ENCODE measurements around the gene DMXL2. TPM values are rescaled to one million over a fixed set of nuclear protein-coding genes. Genes with fewer than 3 reads are reported as not detected.
A peak's percentile ranks its signal among the peaks of the same experiment; 100 is the strongest.
"Not testable (repeated sequence)": the region's sequence is repeated elsewhere in the genome, so short reads cannot be mapped to it uniquely, and the experiment has no call there.

Gene DMXL2
- polyA plus RNA-seq, 1 experiment: 18.6 TPM

GRCh38 chr15:51649659-51650521 is 27.3 kb upstream of the DMXL2 start:
- H3K27me3 ChIP-seq (ENCODE audit: control insufficient read depth, insufficient read depth, low read length): peaks cover 4% of the 10 kb centered on the region
- H3K4me3 ChIP-seq (ENCODE audit: low read depth, low read length): no peak overlapping the region

GRCh38 chr15:51648643-51649042 is 26.1 kb upstream of the DMXL2 start:
- DNase-seq (ENCODE audit: low read depth, low spot score); H3K9me3 ChIP-seq (ENCODE audit: control insufficient read depth, insufficient read depth, low read length); H3K27ac ChIP-seq (ENCODE audit: low read depth, low read length); H3K27me3 ChIP-seq (ENCODE audit: control insufficient read depth, insufficient read depth, low read length); POLR2A ChIA-PET; H3K4me3 ChIP-seq (ENCODE audit: low read depth, low read length): not testable (repeated sequence)
- CTCF ChIA-PET: interaction anchor here (1.4 to 8.6 kb wide), 3 partner anchors 13 to 128 kb away, joined by 4 to 490 read pairs (median 20); no protein-coding TSS in a partner anchor

More at GRCh38 chr15:51649659-51650521, 27.3 kb upstream of the DMXL2 start:
- no peaks in the 10 kb centered on the region for H3K9me3 ChIP-seq (ENCODE audit: control insufficient read depth, insufficient read depth, low read length)
- peak; percentile 50 for DNase-seq (ENCODE audit: low read depth, low spot score)
- ChIA-PET CTCF (interaction anchor here (0.6 to 8.6 kb wide), 64 partner anchors 9 to 559 kb away, joined by 3 to 490 read pairs (median 4); partner anchors contain the start of gene DMXL2), POLR2A (interaction anchor here (0.6 to 0.8 kb wide), 2 partner anchors 74 to 127 kb away, joined by 4 to 6 read pairs; no protein-coding TSS in a partner anchor)
- H3K27ac ChIP-seq (ENCODE audit: low read depth, low read length): no peak overlapping the region
- TF ChIP-seq CTCF (IDR thresholded peaks at IDR 0.05; ENCODE audit: low read depth, low read length): peak; percentile 83

GRCh38 chr15:51648101-51648500 is 25.5 kb upstream of the DMXL2 start:
- POLR2A ChIA-PET; H3K4me3 ChIP-seq (ENCODE audit: low read depth, low read length); DNase-seq (ENCODE audit: low read depth, low spot score); H3K27me3 ChIP-seq (ENCODE audit: control insufficient read depth, insufficient read depth, low read length); H3K9me3 ChIP-seq (ENCODE audit: control insufficient read depth, insufficient read depth, low read length); H3K27ac ChIP-seq (ENCODE audit: low read depth, low read length): not testable (repeated sequence)
- CTCF ChIA-PET: interaction anchor here (0.7 to 8.6 kb wide), 3 partner anchors 12 to 579 kb away, joined by 4 to 490 read pairs (median 5); no protein-coding TSS in a partner anchor

- ChIA-PET POLR2A (no interaction called here), CTCF (interaction anchor here (1.2 to 8.6 kb wide), 3 partner anchors 11 to 129 kb away, joined by 3 to 490 read pairs (median 4); no protein-coding TSS in a partner anchor)
- no peak overlapping the region for H3K4me3 ChIP-seq (ENCODE audit: low read depth, low read length)
- no peak for DNase-seq (ENCODE audit: low read depth, low spot score)
- H3K27ac ChIP-seq (ENCODE audit: low read depth, low read length): no peak overlapping the region
- H3K9me3 ChIP-seq (ENCODE audit: control insufficient read depth, insufficient read depth, low read length): no peaks in the 10 kb centered on the region
- TF ChIP-seq CTCF (IDR thresholded peaks at IDR 0.05; ENCODE audit: low read depth, low read length): no peak
- H3K27me3 ChIP-seq (ENCODE audit: control insufficient read depth, insufficient read depth, low read length): peaks cover 4% of the 10 kb centered on the region
Observed at GRCh38 chr15:51647128-51647562, 24.6 kb upstream of the DMXL2 start.

GRCh38 chr15:51642696-51643095 is 20.1 kb upstream of the DMXL2 start:
- DNase-seq (ENCODE audit: low read depth, low spot score): no peak
- ChIA-PET CTCF (interaction anchor here (3.0 kb wide), 1 partner anchor 133 kb away, joined by 14 read pairs; no protein-coding TSS in a partner anchor), POLR2A (no interaction called here)
- Histone ChIP-seq H3K27me3 (ENCODE audit: control insufficient read depth, insufficient read depth, low read length) (no peaks in the 10 kb centered on the region), H3K4me3 (ENCODE audit: low read depth, low read length) (no peak overlapping the region), H3K9me3 (ENCODE audit: control insufficient read depth, insufficient read depth, low read length) (no peaks in the 10 kb centered on the region), H3K27ac (ENCODE audit: low read depth, low read length) (no peak overlapping the region)
- TF ChIP-seq CTCF (IDR thresholded peaks at IDR 0.05; ENCODE audit: low read depth, low read length): no peak
